Measurements from ENCODE around the gene ARSG. TPM values are rescaled to one million over a fixed set of nuclear protein-coding genes. Genes with fewer than 3 reads are reported as not detected.

The ARSG gene
- total RNA-seq, 4 donors from 2014 or later: 2.2 to 5.5 (median 3.5) TPM

GRCh38 chr17:68288375-68288774, 2.9 kb upstream of the ARSG start:
- H3K4me1 ChIP-seq: peaks cover 0 to 31% (median 0%) of the 10 kb centered on the region in 3 donors
- no peak for ATAC-seq
- no peak overlapping the region for H3K4me3 ChIP-seq
- no peak for TF ChIP-seq EP300 (IDR thresholded peaks at IDR 0.05)
- TF ChIP-seq POLR2A (IDR thresholded peaks at IDR 0.05): no peak
- TF ChIP-seq POLR2AphosphoS5 (IDR thresholded peaks at IDR 0.05): no peak
- TF ChIP-seq CTCF (IDR thresholded peaks at IDR 0.05): no peak
- no peak overlapping the region for H3K27ac ChIP-seq
- WGBS, 2 donors (ENCODE audit: low coverage in 1 of 2): 68 to 94% methylated on average over 4 to 5 of the region's 5 CpGs
- no peaks in the 10 kb centered on the region for H3K36me3 ChIP-seq
- no peaks in the 10 kb centered on the region for H3K9me3 ChIP-seq
- peaks cover 40% of the 10 kb centered on the region for H3K27me3 ChIP-seq

GRCh38 chr17:68288804-68289203, 2.5 kb upstream of the ARSG start:
- H3K9me3 ChIP-seq: no peaks in the 10 kb centered on the region
- no peak for ATAC-seq
- WGBS, 2 donors (ENCODE audit: low coverage in 1 of 2): 75 to 95% methylated on average over 2 to 3 of the region's 7 CpGs
- H3K4me1 ChIP-seq: peaks cover 0 to 31% (median 0%) of the 10 kb centered on the region in 3 donors
- peaks cover 44% of the 10 kb centered on the region for H3K27me3 ChIP-seq
- no peak for TF ChIP-seq EP300 (IDR thresholded peaks at IDR 0.05)
- TF ChIP-seq POLR2AphosphoS5 (IDR thresholded peaks at IDR 0.05): no peak
- no peak for TF ChIP-seq POLR2A (IDR thresholded peaks at IDR 0.05)
- no peak for TF ChIP-seq CTCF (IDR thresholded peaks at IDR 0.05)
- no peak overlapping the region for H3K4me3 ChIP-seq
- H3K27ac ChIP-seq: no peak overlapping the region
- H3K36me3 ChIP-seq: no peaks in the 10 kb centered on the region

- no peak overlapping the region for H3K27ac ChIP-seq
- TF ChIP-seq EP300 (IDR thresholded peaks at IDR 0.05) (no peak), CTCF (IDR thresholded peaks at IDR 0.05) (no peak), POLR2AphosphoS5 (IDR thresholded peaks at IDR 0.05) (no peak), POLR2A (IDR thresholded peaks at IDR 0.05) (no peak)
- no peaks in the 10 kb centered on the region for H3K9me3 ChIP-seq
- WGBS, 2 donors (ENCODE audit: low coverage in 1 of 2): 70 to 73% methylated on average over 5 to 7 of the region's 7 CpGs
- peaks cover 0 to 31% (median 0%) of the 10 kb centered on the region in 3 donors for H3K4me1 ChIP-seq
- H3K4me3 ChIP-seq: no peak overlapping the region
- no peaks in the 10 kb centered on the region for H3K36me3 ChIP-seq
- H3K27me3 ChIP-seq: peaks cover 51% of the 10 kb centered on the region
- no peak for ATAC-seq
These were observed 1.8 kb upstream of the ARSG start for GRCh38 chr17:68289473-68289872.

GRCh38 chr17:68289936-68290267, 1.4 kb upstream of the ARSG start:
- Histone ChIP-seq H3K4me1 (peaks cover 0 to 31% (median 0%) of the 10 kb centered on the region in 3 donors), H3K4me3 (peak overlapping the region in 1 of 2 donors; percentile 71), H3K36me3 (no peaks in the 10 kb centered on the region), H3K27me3 (peaks cover 55% of the 10 kb centered on the region), H3K27ac (no peak overlapping the region), H3K9me3 (no peaks in the 10 kb centered on the region)
- TF ChIP-seq EP300 (IDR thresholded peaks at IDR 0.05) (no peak), POLR2A (IDR thresholded peaks at IDR 0.05) (no peak), POLR2AphosphoS5 (IDR thresholded peaks at IDR 0.05) (no peak), CTCF (IDR thresholded peaks at IDR 0.05) (no peak)
- ATAC-seq: no peak
- WGBS, 2 donors (ENCODE audit: low coverage in 1 of 2): 13 to 43% methylated on average over 2 to 9 of the region's 9 CpGs

- H3K9me3 ChIP-seq: no peaks in the 10 kb centered on the region
- H3K27me3 ChIP-seq: peaks cover 60% of the 10 kb centered on the region
- TF ChIP-seq POLR2A (IDR thresholded peaks at IDR 0.05) (no peak), CTCF (IDR thresholded peaks at IDR 0.05) (no peak), POLR2AphosphoS5 (IDR thresholded peaks at IDR 0.05) (no peak), EP300 (IDR thresholded peaks at IDR 0.05) (no peak)
- H3K27ac ChIP-seq: peak overlapping the region in 2 of 4 donors; percentile 4 to 67
- H3K4me3 ChIP-seq: peak overlapping the region; percentile 11 to 71
- ATAC-seq: no peak
- no peaks in the 10 kb centered on the region for H3K36me3 ChIP-seq
- WGBS, 2 donors (ENCODE audit: low coverage in 1 of 2): 0% methylated on average over 11 of the region's 50 CpGs; no CpG with 5 or more reads in 1 of the 2 donors
- peaks cover 0 to 31% (median 0%) of the 10 kb centered on the region in 3 donors for H3K4me1 ChIP-seq
These were observed 884 bp upstream of the ARSG start for GRCh38 chr17:68290268-68290954.

Measured in gastroesophageal sphincter (tissue), 4 donors.